Esophagus muscularis mucosa (tissue), 4 donors: Measurements from ENCODE around the gene PPIP5K1.

Source experiments
- CTCF ChIP-seq, 3 experiments: fragments of 200-600 bp in 2 of 3; fragments of 450-650 bp in 1 of 3; sonication (generic) in 2 of 3; IDR thresholded peaks; one replicate each; pipeline ENCODE4 v1.5.1; 2017 to 2019; ENCODE audit warnings: antibody characterized with exemption in 3 of 3, mild to moderate bottlenecking in 2 of 3, moderate library complexity in 1 of 3
- EP300 ChIP-seq: sonication (generic); formaldehyde crosslinking; IDR thresholded peaks from one replicate; pipeline ENCODE4 v1.6.1; 2017; ENCODE audit warnings: antibody characterized with exemption
- POLR2A ChIP-seq: fragments of 450-650 bp; IDR thresholded peaks from one replicate; pipeline ENCODE4 v1.6.1; 2017; ENCODE audit warnings: antibody characterized with exemption, moderate library complexity, mild to moderate bottlenecking, low read depth
- POLR2AphosphoS5 ChIP-seq, 2 donors: sonication (generic); formaldehyde crosslinking; IDR thresholded peaks; one replicate each; pipeline ENCODE4 v1.6.1; 2017; ENCODE audit warnings: antibody characterized with exemption in 2 of 2

- TF ChIP-seq CTCF (IDR thresholded peaks at IDR 0.05) (no peak), POLR2A (no peak), POLR2AphosphoS5 (IDR thresholded peaks at IDR 0.05) (no peak), EP300 (no peak)
These were observed 90.4 kb downstream of the PPIP5K1 start for GRCh38 chr15:43499635-43500034.
